Esophagus (tissue), 2 donors: ENCODE results near the gene NR1H2. TPM values are rescaled to one million over a fixed set of nuclear protein-coding genes. Genes with fewer than 3 reads are reported as not detected.
"Not testable (repeated sequence)": the region's sequence is repeated elsewhere in the genome, so short reads cannot be mapped to it uniquely, and the experiment has no call there.

Source experiments
- H3K27ac ChIP-seq, 2 donors: one replicate each; pipeline ENCODE4 v1.5.1; 2013; ENCODE audit warnings: low read depth in 2 of 2, mild to moderate bottlenecking in 2 of 2, inconsistent platforms in 1 of 2, low read length in 1 of 2, moderate library complexity in 1 of 2
- H3K27me3 ChIP-seq, 2 donors: one replicate each; pipeline ENCODE4 v1.6.1; 2013; ENCODE audit warnings: low read length in 2 of 2, control low read depth in 1 of 2, mild to moderate bottlenecking in 1 of 2; ENCODE audit not compliant: insufficient read depth in 2 of 2, control insufficient read depth in 1 of 2
- H3K36me3 ChIP-seq, 2 donors: one replicate each; pipeline ENCODE4 v1.6.1; 2013; ENCODE audit warnings: low read length in 1 of 2; ENCODE audit not compliant: control insufficient read depth in 2 of 2, insufficient read depth in 2 of 2
- H3K4me1 ChIP-seq, 2 donors: one replicate each; pipeline ENCODE4 v1.6.1; 2013; ENCODE audit warnings: low read length in 1 of 2; ENCODE audit not compliant: control insufficient read depth in 2 of 2, insufficient read depth in 2 of 2
- H3K4me3 ChIP-seq, 2 donors: one replicate each; pipeline ENCODE4 v1.5.1; 2013; ENCODE audit warnings: low read length in 2 of 2, mild to moderate bottlenecking in 2 of 2, low read depth in 1 of 2, moderate library complexity in 1 of 2
- H3K9me3 ChIP-seq, 2 donors: one replicate each; pipeline ENCODE4 v1.6.1; 2013; ENCODE audit warnings: mild to moderate bottlenecking in 2 of 2, low read depth in 1 of 2, low read length in 1 of 2, moderate library complexity in 1 of 2; ENCODE audit not compliant: control insufficient read depth in 2 of 2, insufficient read depth in 1 of 2
- WGBS, 2 donors: extraction: QIAGEN DNeasy Blood & Tissue Kit; methylation state at CpG; one replicate each; pipeline ENCODE4 v1.1.7; 2013; 5-methylcytosine and 5-hydroxymethylcytosine counted together
- polyA plus RNA-seq, 2 donors: library from polyadenylated mRNA; stranded (reverse); fragments of 200-250 nt; gene quantifications; one replicate each; pipeline ENCODE4 v1.2.3, GENCODE V29; 2013
- donor health status: healthy with polysubstance abuse.
- donor health status: Bipolar disorder and iron deficiency.

Gene NR1H2
- polyA plus RNA-seq, 2 donors = 50.3 to 55.0 TPM

DNA sequence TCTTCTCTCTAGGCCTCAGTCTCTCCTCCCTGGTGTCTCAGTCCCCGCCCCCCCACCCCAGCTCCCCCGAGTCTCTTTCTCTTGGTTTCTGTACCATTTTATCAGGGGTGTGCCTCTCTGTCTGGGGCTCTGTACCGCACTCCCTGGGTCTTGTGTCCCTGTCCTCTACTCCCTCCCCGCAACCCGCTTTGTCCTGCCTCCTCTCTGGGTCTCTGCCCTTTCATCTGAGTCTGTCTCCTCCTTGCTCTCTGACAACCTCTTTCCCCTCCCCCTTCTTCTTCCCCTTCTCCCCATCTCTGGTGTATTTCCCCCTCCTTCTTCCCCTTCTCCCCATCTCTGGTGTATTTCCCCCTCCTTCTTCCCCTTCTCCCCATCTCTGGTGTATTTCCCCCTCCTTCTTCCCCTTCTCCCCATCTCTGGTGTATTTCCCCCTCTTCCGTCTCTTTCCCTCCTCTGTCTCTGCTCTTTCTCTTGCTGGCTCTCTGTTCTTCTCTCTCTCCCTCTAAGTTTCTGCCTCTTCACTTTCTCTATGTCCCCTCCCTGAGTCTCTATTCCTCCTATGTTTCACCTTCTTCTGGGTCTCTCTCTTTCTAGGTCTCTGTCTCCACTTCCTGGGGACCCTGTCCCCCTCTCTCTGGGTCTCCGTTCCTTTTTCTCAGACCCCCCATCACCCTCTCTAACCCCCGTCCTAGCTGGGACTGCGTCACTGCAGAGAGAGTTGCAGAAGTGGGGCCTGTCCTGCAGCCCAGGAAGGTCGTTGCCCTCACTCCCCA lies 44.9 kb upstream of the NR1H2 start:
- 20 to 22% methylated on average over 10 of the region's 10 CpGs for WGBS, 2 donors
- Histone ChIP-seq H3K4me3 (peak overlapping the region in 1 of 2 donors; percentile 28), H3K9me3 (peaks cover 0 to 13% of the 10 kb centered on the region in 2 donors), H3K27ac (no peak overlapping the region), H3K36me3 (no peaks in the 10 kb centered on the region), H3K27me3 (peaks cover 5 to 27% of the 10 kb centered on the region in 2 donors), H3K4me1 (peaks cover 4 to 17% of the 10 kb centered on the region in 2 donors)

GRCh38 chr19:50331994-50332243 lies 44.3 kb upstream of the NR1H2 start:
- Histone ChIP-seq H3K27me3 (peaks cover 5 to 27% of the 10 kb centered on the region in 2 donors), H3K27ac (no peak overlapping the region), H3K4me3 (no peak overlapping the region), H3K36me3 (no peaks in the 10 kb centered on the region), H3K9me3 (peaks cover 0 to 13% of the 10 kb centered on the region in 2 donors), H3K4me1 (peaks cover 4 to 15% of the 10 kb centered on the region in 2 donors)
- WGBS, 2 donors = 16 to 18% methylated on average over 2 of the region's 2 CpGs

DNA sequence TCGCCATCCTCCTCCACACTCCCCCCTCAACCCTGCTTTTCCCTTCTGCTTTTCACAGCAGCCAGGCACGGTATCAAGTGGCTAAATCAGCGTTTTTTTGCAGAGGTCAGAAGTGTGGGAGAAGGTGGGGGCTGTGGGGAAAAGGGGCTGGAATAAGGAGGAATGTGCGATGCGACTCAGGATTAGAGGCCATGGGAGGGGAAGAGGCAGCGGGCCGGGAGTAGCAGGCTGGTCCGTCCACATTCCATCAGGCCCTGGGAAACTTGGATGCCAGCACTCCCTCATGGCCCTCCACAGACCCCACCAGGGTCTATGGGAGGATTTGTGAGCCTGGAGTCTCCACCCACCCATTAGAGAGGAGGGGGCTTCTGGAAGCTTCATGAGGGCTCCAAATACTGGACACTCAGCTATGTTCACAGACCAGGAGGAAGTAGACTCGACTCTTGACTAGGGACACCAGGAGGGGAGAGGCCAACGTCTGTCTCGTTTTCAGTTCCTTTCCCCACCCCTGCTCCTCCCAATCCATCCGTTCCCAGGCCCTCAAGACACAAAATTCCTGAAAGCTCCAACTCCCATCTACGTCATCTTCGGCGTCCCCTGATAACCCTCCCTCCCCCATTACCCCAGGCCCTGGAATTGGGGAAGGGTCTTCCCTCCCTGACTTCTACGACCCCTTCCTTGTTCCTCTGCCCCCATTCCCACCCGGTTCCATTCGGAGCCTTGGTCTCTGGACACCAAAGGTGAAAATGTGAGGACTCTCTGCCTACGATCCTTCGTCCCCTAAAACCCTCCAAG lies 43.8 kb upstream of the NR1H2 start:
- H3K4me3 ChIP-seq = peak overlapping the region in 1 of 2 donors; percentile 49

GRCh38 chr19:50333235-50333736 lies 43.0 kb upstream of the NR1H2 start:
- Histone ChIP-seq H3K27me3 (peaks cover 0 to 20% of the 10 kb centered on the region in 2 donors), H3K27ac (peak overlapping the region in 1 of 2 donors; percentile 34)
- 0 to 1% methylated on average over 34 of the region's 34 CpGs for WGBS, 2 donors

More for the DNA sequence above, 43.8 kb upstream of the NR1H2 start:
- Histone ChIP-seq H3K4me1 (peaks cover 4 to 15% of the 10 kb centered on the region in 2 donors), H3K9me3 (peaks cover 0 to 13% of the 10 kb centered on the region in 2 donors), H3K36me3 (no peaks in the 10 kb centered on the region), H3K27me3 (peaks cover 1 to 27% of the 10 kb centered on the region in 2 donors), H3K27ac (no peak overlapping the region)
- WGBS, 2 donors = 11 to 13% methylated on average over 20 of the region's 20 CpGs

GRCh38 chr19:50333737-50334617 lies 42.3 kb upstream of the NR1H2 start:
- peaks cover 4 to 11% of the 10 kb centered on the region in 2 donors for H3K4me1 ChIP-seq
- peaks cover 0 to 13% of the 10 kb centered on the region in 2 donors for H3K9me3 ChIP-seq
- H3K27me3 ChIP-seq = peaks cover 0 to 20% of the 10 kb centered on the region in 2 donors
- H3K4me3 ChIP-seq = peak overlapping the region; percentile 49 to 57
- peak overlapping the region in 1 of 2 donors; percentile 34 for H3K27ac ChIP-seq
- 13% methylated on average over 54 of the region's 54 CpGs for WGBS, 2 donors
- no peaks in the 10 kb centered on the region for H3K36me3 ChIP-seq

More at GRCh38 chr19:50333235-50333736, 43.0 kb upstream of the NR1H2 start:
- peak overlapping the region; percentile 49 to 57 for H3K4me3 ChIP-seq
- H3K9me3 ChIP-seq = peaks cover 0 to 13% of the 10 kb centered on the region in 2 donors
- peaks cover 4 to 15% of the 10 kb centered on the region in 2 donors for H3K4me1 ChIP-seq
- no peaks in the 10 kb centered on the region for H3K36me3 ChIP-seq

GRCh38 chr19:50334741-50335421 lies 41.4 kb upstream of the NR1H2 start:
- no peak overlapping the region for H3K4me3 ChIP-seq
- no peak overlapping the region for H3K27ac ChIP-seq
- peaks cover 4 to 8% of the 10 kb centered on the region in 2 donors for H3K4me1 ChIP-seq
- peaks cover 0 to 9% of the 10 kb centered on the region in 2 donors for H3K9me3 ChIP-seq
- 91 to 93% methylated on average over 12 of the region's 12 CpGs for WGBS, 2 donors
- H3K27me3 ChIP-seq = peaks cover 0 to 17% of the 10 kb centered on the region in 2 donors
- no peaks in the 10 kb centered on the region for H3K36me3 ChIP-seq

- not testable (repeated sequence) for H3K36me3 ChIP-seq, H3K4me3 ChIP-seq, H3K4me1 ChIP-seq, H3K9me3 ChIP-seq, H3K27ac ChIP-seq, H3K27me3 ChIP-seq
- WGBS, 2 donors = 89 to 93% methylated on average over 5 to 6 of the region's 6 CpGs
Observed at GRCh38 chr19:50337031-50337430, 39.2 kb upstream of the NR1H2 start.

DNA sequence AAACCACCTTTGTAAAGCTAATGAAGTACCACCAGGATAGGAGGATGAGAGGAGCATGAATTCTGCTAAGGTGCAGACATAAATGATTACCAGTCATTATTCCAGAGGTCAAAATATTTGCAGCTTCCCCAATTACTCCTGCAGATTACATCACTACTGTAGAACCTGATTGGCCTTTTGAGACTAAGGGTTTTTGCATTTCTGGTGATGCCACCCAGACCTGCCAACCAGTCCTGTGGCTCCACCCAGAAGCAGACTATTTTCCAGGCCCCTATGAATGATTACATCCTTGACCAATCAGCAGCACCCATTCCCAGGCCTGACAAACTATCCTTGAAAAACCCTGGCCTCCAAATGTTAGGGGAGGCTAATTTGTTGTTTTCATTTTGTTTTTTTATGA lies 35.9 kb upstream of the NR1H2 start:
- Histone ChIP-seq H3K9me3 (peaks cover 0 to 7% of the 10 kb centered on the region in 2 donors), H3K27ac (no peak overlapping the region), H3K4me3 (no peak overlapping the region), H3K27me3 (no peaks in the 10 kb centered on the region), H3K4me1 (no peaks in the 10 kb centered on the region), H3K36me3 (no peaks in the 10 kb centered on the region)
